Gastrocnemius medialis (tissue), 4 donors: ENCODE data around the gene CACNA1G.

Source experiments
- CTCF ChIP-seq, 5 experiments: fragments of 450-650 bp in 3 of 5; fragments of 200-600 bp in 2 of 5; sonication (generic) in 2 of 5; IDR thresholded peaks in 4 of 5; conservative IDR thresholded peaks in 1 of 5; 1 replicate in 4 of 5; 2 replicates in 1 of 5; pipeline ENCODE4 v1.5.1; 2016 to 2019; ENCODE audit warnings: antibody characterized with exemption in 5 of 5, mild to moderate bottlenecking in 3 of 5, moderate library complexity in 3 of 5
- POLR2A ChIP-seq, 2 donors: fragments of 450-650 bp; IDR thresholded peaks; one replicate each; pipeline ENCODE4 v1.6.1; 2017; ENCODE audit warnings: antibody characterized with exemption in 2 of 2, mild to moderate bottlenecking in 2 of 2, moderate library complexity in 2 of 2

- TF ChIP-seq CTCF (IDR thresholded peaks at IDR 0.05 in 4 of 5, conservative IDR thresholded peaks at IDR 0.05 in 1 of 5) (no peak), POLR2A (IDR thresholded peaks at IDR 0.05) (no peak)
Observed at GRCh38 chr17:50602836-50603235, 42.3 kb downstream of the CACNA1G start.
